ENCODE results near the gene KY. TPM values are rescaled to one million over a fixed set of nuclear protein-coding genes. Genes with fewer than 3 reads are reported as not detected.

KY gene
- total and polyA plus RNA-seq, 2 of the 13 experiments (the other 11 are each of a cell fraction or from before 2014, with no cell fraction given): not detected

DNA sequence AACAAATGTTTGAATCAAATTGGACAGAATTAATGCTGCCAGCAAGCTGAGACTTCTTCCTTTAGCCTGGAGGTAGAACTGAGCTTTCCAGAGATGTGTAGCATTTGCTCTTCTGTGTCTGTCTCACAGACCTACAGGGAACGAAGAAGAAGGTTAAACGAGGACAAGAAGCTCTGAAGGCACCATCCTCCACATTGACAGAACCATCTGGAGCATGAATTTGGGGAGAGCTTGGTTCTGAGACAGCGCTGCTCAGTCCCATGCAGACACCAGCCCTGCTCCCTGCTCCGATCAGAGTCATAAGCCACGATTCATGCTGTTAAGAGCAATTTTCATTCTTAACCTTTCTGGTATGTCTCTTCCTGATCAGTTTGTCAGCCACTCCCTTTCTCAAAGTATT is 7.7 kb upstream of the KY start (continued):
- TF ChIP-seq POGK (CRISPR knock-in tag; conservative IDR thresholded peaks at IDR 0.05) (no peak), POLR2AphosphoS2 (IDR thresholded peaks at IDR 0.05; ENCODE audit: low read depth, low read length) (no peak)
- TF ChIP-seq, protein P1, sequence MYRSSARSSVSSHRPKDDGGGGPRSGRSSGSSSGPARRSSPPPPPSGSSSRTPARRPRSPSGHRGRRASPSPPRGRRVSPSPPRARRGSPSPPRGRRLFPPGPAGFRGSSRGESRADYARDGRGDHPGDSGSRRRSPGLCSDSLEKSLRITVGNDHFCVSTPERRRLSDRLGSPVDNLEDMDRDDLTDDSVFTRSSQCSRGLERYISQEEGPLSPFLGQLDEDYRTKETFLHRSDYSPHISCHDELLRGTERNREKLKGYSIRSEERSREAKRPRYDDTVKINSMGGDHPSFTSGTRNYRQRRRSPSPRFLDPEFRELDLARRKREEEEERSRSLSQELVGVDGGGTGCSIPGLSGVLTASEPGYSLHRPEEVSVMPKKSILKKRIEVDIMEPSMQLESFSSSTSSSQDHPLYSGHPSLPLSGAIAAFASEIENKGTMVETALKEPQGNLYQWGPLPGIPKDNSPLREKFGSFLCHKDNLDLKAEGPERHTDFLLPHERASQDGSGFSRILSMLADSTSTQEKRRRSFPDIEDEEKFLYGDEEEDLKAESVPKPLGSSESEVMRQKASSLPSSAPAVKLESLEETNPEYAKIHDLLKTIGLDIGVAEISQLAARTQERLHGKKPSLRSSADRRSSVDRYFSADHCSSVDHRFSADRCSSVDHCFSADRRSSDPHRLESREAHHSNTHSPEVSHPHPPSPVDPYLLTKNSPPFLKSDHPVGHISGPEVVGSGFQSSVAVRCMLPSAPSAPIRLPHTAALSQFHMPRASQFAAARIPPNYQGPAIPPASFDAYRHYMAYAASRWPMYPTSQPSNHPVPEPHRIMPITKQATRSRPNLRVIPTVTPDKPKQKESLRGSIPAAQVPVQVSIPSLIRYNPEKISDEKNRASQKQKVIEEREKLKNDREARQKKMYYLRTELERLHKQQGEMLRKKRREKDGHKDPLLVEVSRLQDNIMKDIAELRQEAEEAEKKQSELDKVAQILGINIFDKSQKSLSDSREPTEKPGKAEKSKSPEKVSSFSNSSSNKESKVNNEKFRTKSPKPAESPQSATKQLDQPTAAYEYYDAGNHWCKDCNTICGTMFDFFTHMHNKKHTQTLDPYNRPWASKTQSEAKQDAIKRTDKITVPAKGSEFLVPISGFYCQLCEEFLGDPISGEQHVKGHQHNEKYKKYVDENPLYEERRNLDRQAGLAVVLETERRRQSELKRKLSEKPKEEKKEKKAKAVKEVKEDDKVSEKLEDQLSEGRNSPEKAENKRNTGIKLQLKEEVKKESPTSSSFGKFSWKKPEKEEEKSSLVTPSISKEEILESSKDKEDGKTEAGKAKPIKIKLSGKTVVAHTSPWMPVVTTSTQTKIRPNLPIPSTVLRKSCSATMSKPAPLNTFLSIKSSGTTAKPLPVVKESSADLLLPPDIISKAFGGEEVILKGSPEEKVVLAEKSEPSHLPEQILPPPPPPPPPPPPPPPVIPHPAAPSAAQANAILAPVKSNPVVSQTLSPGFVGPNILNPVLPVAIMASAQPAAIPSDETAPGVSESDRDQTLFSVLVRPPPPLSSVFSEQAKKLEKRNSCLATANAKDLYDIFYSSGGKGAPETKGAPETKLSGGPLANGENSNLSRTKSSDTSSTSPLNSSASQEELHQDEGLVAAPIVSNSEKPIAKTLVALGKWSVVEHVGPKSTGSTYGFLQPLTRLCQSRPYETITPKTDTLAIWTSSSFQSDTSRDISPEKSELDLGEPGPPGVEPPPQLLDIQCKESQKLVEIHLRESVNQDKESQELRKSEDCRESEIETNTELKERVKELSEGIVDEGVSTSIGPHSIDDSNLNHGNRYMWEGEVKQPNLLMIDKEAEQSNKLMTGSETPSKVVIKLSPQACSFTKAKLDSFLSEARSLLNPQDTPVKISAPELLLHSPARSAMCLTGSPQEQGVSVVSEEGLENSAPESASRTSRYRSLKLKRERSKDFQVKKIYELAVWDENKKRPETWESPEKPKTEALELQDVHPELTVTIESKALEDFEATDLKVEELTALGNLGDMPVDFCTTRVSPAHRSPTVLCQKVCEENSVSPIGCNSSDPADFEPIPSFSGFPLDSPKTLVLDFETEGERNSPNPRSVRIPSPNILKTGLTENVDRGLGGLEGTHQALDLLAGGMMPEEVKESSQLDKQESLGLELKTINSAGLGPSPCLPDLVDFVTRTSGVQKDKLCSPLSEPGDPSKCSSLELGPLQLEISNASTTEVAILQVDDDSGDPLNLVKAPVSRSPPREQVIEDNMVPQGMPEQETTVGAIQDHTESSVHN (CRISPR knock-in tag; IDR thresholded peaks at IDR 0.05): no peak
